ENCODE measurements around the gene RNU5B-1.

- TF ChIP-seq, protein P1, sequence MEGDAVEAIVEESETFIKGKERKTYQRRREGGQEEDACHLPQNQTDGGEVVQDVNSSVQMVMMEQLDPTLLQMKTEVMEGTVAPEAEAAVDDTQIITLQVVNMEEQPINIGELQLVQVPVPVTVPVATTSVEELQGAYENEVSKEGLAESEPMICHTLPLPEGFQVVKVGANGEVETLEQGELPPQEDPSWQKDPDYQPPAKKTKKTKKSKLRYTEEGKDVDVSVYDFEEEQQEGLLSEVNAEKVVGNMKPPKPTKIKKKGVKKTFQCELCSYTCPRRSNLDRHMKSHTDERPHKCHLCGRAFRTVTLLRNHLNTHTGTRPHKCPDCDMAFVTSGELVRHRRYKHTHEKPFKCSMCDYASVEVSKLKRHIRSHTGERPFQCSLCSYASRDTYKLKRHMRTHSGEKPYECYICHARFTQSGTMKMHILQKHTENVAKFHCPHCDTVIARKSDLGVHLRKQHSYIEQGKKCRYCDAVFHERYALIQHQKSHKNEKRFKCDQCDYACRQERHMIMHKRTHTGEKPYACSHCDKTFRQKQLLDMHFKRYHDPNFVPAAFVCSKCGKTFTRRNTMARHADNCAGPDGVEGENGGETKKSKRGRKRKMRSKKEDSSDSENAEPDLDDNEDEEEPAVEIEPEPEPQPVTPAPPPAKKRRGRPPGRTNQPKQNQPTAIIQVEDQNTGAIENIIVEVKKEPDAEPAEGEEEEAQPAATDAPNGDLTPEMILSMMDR (IDR thresholded peaks at IDR 0.05): no peak
- no peak for TF ChIP-seq POLR2A (IDR thresholded peaks at IDR 0.05)
Measured at GRCh38 chr15:65260968-65261367, 43.5 kb upstream of the RNU5B-1 start.

Data from testis (tissue), 2 donors.